GM20000 (cell line): ENCODE measurements around the gene ELOVL7.

Source experiments
- DNase-seq: peaks from one replicate; pipeline ENCODE4 v3.0.0; 2012; ENCODE audit warnings: low spot score
- CTCF ChIP-seq: IDR thresholded peaks from 2 replicates; pipeline ENCODE4 v1.5.1; 2012; ENCODE audit warnings: mild to moderate bottlenecking, control low read depth; ENCODE audit errors: extremely low read depth, missing control alignments

ELOVL7 gene

GRCh38 chr5:60846298-60846697 is 2.2 kb upstream of the ELOVL7 start:
- DNase-seq, result no peak
- no peak for TF ChIP-seq CTCF

GRCh38 chr5:60843386-60843935 is 608 bp downstream of the ELOVL7 start:
- TF ChIP-seq CTCF, result no peak
- DNase-seq, result peak; percentile 56

GRCh38 chr5:60842871-60843385 is 1.1 kb downstream of the ELOVL7 start:
- no peak for DNase-seq
- TF ChIP-seq CTCF, result no peak

- DNase-seq, result no peak
Measured at GRCh38 chr5:60841361-60841760, 2.7 kb downstream of the ELOVL7 start.

GRCh38 chr5:60836131-60836530 is 7.9 kb downstream of the ELOVL7 start:
- no peak for TF ChIP-seq CTCF
- DNase-seq, result no peak

More at GRCh38 chr5:60841361-60841760, 2.7 kb downstream of the ELOVL7 start:
- no peak for TF ChIP-seq CTCF

- DNase-seq, result no peak
- no peak for TF ChIP-seq CTCF
Measured at GRCh38 chr5:60835554-60835953, 8.5 kb downstream of the ELOVL7 start.

- no peak for DNase-seq
- TF ChIP-seq CTCF, result no peak
Measured at GRCh38 chr5:60833520-60833919, 10.5 kb downstream of the ELOVL7 start.
